ENCODE measurements around the gene NIN.

The NIN gene

DNA sequence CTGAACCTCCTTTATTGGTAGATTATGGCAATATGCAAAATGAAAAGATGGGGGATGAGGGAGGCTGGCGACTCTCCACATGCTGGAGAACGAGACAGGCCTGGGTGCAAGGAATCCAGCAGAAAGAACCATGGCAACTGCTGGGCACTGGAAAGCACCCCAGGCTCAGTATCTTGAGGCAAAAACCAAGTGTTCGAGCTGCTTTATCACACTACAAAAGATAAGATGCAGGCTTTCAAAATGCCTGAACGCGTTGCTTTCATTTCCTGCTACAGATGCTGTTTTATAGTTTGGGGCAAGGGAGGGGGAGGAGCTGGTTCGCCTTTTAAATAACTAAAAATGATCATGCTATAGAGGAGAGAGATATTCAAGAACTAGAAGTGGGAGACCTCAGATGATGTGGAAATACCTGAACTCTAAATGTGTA lies 38.9 kb downstream of the NIN start:
- in situ Hi-C loops (cut with MboI; ENCODE audit: low sequenced_read_pairs): no loop called here

- in situ Hi-C loops (cut with MboI; ENCODE audit: low sequenced_read_pairs): no loop called here
Observed at GRCh38 chr14:50791201-50791600, 39.8 kb downstream of the NIN start.

DNA sequence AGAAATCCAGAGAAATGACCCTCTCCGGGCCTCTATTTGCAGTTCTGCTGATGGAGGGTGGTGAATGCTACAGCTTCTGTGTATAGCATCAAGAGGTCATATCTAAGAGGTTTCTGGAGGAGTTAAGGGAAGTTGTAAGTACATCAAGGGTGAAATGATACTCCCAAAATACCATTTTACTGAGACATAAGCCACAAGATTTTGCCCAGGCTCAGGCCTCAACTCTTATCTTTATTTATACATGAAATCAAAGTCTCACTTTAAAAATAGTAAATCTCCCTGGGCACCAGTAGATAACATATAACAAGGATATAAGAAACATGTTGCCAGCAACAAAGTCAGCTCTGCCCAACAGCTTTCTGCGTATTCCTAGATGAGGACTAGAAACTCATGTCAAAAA lies 40.4 kb downstream of the NIN start:
- in situ Hi-C loops (cut with MboI; ENCODE audit: low sequenced_read_pairs): no loop called here

GRCh38 chr14:50786751-50787464 lies 44.1 kb downstream of the NIN start:
- in situ Hi-C loops (cut with MboI; ENCODE audit: low sequenced_read_pairs): no loop called here

GRCh38 chr14:50785457-50786063 lies 45.4 kb downstream of the NIN start:
- in situ Hi-C loops (cut with MboI; ENCODE audit: low sequenced_read_pairs): no loop called here

DNA sequence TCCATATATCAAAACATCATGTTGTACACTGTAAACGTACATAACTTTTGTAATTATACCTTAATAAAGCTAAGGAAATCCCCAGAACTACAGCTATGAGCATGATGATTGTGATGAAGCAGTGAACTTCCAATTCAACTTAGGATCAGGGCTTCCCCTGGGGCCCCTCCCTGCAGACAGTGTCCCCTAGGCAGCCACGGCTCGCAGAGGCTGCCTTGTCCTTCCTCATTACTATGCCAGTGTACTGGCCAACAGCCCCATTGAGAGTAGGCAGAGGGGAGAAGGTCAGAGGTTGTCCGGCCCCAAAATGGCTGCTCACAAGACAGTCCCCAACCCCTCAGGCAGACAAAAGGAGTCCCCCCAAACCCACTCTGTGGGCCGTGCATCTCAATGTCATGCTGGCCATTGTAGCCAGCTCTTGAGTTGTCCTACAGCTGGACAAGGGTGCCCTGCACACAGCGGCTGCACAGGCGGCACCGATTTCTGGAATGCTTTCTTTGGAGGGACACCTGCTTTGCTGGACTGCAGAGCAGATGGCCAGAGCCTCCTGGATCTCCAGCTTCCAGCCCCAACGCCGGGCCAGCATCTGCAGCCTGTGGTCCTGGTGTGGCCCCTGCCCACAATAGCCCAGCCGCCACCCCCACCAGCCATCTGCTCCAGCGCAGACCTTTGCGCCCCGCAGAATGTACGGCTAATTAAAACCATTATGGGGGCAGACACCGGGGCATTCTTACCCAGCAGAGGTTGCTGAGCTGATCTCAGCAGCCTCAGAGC lies 46.1 kb downstream of the NIN start:
- in situ Hi-C loops (cut with MboI; ENCODE audit: low sequenced_read_pairs): no loop called here

DNA sequence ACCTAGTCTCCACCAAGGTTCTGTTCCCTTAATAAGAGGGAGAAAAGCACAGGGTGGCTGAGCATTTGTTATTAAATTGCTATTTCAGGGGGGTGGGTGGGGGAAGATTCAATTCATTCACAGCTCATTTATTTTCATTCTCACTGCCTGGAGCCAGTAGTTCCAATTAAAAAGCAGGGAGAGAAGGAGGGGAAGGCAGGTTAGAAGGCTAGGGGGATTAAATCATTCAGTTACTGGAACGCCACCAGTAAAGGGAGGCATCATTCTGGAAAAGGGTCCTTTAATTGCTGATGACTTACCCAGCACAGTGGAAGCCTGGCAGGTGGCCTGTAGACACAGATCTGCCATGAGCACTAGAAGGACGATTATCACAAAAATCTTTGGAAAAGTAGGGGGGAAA lies 47.4 kb downstream of the NIN start:
- in situ Hi-C loops (cut with MboI; ENCODE audit: low sequenced_read_pairs): no loop called here

DNA sequence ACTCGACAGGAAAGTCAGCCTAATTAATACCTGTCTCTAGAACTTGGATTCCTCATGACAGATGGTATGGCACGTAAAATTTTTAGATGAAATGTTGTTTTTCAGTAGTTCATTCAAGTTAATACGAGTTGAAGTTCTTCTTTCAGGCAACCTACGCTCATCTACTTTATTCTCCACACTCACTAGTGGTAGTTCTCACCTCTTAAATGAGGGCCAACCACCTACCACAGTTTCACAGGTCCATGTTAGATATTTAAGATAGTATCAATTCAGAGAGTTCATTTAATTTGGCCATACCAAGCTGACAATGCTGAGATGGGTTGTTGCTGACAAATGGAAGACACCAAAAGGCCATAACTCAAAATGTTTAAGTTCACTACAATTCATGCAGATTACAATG lies 50.6 kb downstream of the NIN start:
- in situ Hi-C loops (cut with MboI; ENCODE audit: low sequenced_read_pairs): no loop called here

- in situ Hi-C loops (cut with MboI; ENCODE audit: low sequenced_read_pairs): no loop called here
Observed at GRCh38 chr14:50778721-50779483, 52.1 kb downstream of the NIN start.

DNA sequence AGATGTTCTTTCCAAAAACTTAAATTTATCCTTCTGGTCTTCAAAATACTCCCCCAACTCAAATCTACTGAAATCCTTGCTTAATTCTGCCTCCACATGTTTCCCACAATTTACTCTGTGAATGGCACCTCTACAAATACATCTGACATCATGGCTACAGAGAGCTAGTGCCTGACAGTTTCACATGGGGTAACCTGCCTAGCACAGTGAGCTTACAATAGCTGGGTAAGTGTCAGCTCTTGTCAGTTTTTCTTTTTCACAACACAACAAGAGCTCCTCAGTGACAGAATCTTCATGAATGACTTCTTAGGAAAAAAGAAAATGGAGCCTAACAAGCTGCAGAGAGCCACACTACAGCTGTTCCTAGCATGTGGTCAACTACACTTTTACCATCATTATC lies 54.4 kb downstream of the NIN start:
- in situ Hi-C loops (cut with MboI; ENCODE audit: low sequenced_read_pairs): no loop called here

DNA sequence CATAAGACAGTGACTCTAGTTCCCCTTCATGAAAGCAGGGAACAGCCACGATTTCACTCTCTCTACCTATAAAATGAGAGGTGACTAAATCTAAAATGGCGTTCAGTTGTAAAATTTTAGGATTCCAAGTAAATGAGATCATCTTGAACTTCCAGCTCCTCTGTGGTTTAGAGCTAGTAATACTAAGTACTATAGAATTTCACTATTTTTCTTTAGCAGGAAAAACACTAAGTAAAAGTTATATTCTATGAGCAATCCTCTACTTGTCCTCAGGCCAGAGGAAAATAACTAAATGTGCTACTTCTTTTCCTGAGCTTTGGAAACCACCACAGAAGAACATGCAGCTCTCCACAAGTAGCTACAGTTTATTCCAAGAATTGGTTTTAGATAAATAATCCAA lies 55.6 kb downstream of the NIN start:
- in situ Hi-C loops (cut with MboI; ENCODE audit: low sequenced_read_pairs): no loop called here

GRCh38 chr14:50774542-50775267 lies 56.3 kb downstream of the NIN start:
- in situ Hi-C loops (cut with MboI; ENCODE audit: low sequenced_read_pairs): no loop called here

DNA sequence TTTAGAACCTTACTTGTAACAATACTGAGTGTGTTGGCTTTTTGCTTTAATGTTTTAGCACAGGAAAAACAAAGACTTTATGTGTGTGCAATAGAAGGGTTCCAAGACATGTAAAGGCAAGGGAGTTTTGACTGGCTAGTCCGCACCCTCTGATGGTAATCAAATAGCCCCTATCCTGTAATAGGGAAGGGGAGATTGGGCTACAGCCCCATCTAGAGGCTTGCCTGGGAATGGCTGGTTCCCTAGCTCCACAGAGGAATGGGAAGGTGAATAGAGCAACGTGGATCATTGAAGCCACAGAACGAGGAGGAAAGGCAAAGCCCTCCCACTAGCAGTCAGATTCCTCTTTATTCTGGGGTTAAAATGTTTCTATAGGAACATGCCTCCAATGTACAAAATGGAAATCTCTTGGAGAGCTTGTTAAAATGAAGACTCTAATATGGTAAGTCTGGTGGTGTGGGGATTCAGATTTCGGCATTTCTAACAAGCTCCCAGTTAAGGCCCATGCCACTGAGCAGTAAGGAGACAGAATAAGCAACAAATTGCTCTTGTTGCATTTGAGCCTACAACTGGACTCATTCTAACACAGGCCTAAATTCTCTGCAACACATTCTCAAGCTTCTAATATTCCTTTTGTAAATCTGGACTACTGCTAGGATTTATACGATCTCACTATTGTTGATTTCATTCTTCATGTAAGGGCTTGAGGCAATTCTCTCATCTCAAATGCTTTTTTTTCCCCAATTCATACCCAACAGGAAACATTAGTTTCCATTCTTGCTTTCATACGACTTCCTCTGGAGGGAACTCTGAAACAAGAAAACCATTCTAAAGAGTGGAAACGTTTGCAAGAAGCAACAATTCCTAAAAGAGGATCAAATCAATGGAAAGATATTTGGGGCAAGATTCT lies 57.1 kb downstream of the NIN start:
- in situ Hi-C loops (cut with MboI; ENCODE audit: low sequenced_read_pairs): no loop called here

DNA sequence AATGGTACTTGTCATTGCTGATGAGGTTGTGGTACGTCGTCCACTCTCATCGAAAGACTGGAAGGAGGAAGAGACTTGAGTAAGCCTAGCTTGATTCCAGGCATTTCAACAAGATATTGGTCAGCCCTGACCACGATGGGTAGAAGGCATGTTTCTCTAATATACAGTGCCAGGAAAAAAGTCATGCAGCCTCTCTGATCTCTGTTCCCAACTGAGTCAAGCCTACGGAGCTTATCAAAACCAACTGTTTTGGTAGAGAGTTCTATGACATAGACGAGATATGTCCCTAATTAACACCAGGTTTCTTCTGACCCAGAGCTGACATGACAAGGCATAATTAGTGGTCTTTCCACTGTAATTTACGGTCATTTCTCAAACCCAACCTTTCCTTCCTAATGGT lies 58.5 kb downstream of the NIN start:
- in situ Hi-C loops (cut with MboI; ENCODE audit: low sequenced_read_pairs): no loop called here

- in situ Hi-C loops (cut with MboI; ENCODE audit: low sequenced_read_pairs): no loop called here
Observed at GRCh38 chr14:50770586-50770985, 60.4 kb downstream of the NIN start.

DNA sequence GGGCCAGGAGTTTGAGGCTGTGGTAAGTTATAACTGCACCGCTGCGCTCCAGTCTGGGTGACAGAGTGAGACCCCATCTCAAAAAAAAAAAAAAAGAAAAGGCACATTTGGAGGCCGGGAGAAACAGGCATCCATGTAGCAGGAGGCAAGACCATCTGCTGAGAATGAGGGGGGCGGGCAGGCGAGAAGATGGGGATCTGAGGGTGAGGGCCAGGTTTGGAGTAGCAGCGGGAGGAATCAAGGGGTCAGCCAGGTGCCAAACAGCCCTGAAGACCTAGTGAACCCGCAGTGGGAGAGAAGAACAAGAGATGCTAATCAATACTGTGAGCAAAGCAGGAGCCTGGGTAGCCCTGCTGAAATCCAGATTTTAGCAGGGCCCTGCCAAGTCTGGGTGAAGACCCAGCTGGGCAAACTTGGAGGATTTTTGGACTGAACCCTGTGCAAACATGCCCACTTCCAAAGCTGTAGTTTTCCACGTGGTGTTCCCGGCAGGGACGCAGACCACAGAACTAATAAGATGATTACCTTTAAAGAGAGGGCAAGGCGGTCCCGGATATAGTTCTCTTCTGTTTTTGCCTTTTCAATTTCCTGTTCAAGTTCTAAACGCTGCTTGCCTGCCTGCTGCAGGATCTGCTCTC lies 61.0 kb downstream of the NIN start:
- in situ Hi-C loops (cut with MboI; ENCODE audit: low sequenced_read_pairs): no loop called here

GRCh38 chr14:50768680-50769079 lies 62.3 kb downstream of the NIN start:
- in situ Hi-C loops (cut with MboI; ENCODE audit: low sequenced_read_pairs): no loop called here

DNA sequence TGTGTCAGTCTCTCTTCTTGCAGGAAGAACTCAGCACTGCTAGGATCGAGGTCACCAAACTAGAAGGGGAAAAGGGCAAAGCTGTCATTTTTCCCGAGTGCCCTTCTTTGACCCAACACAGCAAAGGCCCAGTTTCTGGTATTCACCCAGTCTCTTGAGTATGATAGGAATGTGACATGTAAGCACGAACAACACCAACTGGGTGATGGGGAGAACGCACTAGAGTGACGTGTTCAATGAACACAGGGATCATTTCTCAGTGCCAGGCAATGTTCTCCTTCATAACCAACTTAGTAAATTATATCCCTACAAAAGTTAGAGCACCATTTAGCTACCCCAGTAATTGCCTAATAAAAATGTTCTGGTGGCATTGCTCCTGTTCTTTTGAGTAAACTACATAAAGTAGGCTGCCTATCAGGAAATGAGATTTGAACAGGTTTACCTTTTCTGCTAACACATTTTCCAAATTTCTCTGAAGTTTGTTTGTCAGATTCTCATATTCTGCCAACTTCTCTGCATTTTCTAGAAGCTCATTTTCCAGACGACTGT lies 64.5 kb downstream of the NIN start:
- in situ Hi-C loops (cut with MboI; ENCODE audit: low sequenced_read_pairs): no loop called here

Measured in hTERT RPE-1 (cell line).